Measurements from ENCODE around the gene SLC16A8. TPM values are rescaled to one million over a fixed set of nuclear protein-coding genes. Genes with fewer than 3 reads are reported as not detected.

The SLC16A8 gene
- total and polyA plus RNA-seq, 2 of the 13 experiments (the other 11 are each of a cell fraction or from before 2014, with no cell fraction given) = not detected

- TF ChIP-seq ZXDC (CRISPR knock-in tag; IDR thresholded peaks at IDR 0.05) (no peak), EHMT2 (IDR thresholded peaks at IDR 0.05; ENCODE audit: borderline replicate concordance, low read depth, low read length) (no peak), ZMAT3 (CRISPR knock-in tag; conservative IDR thresholded peaks at IDR 0.05) (no peak), MXD4 (CRISPR knock-in tag; IDR thresholded peaks at IDR 0.05) (no peak), TEF (CRISPR knock-in tag; IDR thresholded peaks at IDR 0.05) (no peak), YEATS2 (CRISPR knock-in tag; IDR thresholded peaks at IDR 0.05; ENCODE audit: borderline replicate concordance) (no peak), PCBP1 (IDR thresholded peaks at IDR 0.05; ENCODE audit: borderline replicate concordance, low read depth, low read length) (no peak), CC2D1A (CRISPR knock-in tag; IDR thresholded peaks at IDR 0.05) (no peak), ZNF326 (CRISPR knock-in tag; IDR thresholded peaks at IDR 0.05; ENCODE audit: borderline replicate concordance) (no peak), MED8 (CRISPR knock-in tag; IDR thresholded peaks at IDR 0.05; ENCODE audit: insufficient replicate concordance) (no peak), TFDP1 (CRISPR knock-in tag; IDR thresholded peaks at IDR 0.05; ENCODE audit: borderline replicate concordance) (peak; percentile 18; the same call in 1 of the 2 replicates), KMT2A (CRISPR knock-in tag; IDR thresholded peaks at IDR 0.05) (no peak), TFDP2 (CRISPR knock-in tag; IDR thresholded peaks at IDR 0.05) (0 out of 2 replicates have a peak, but pooled peaks have one; percentile 20), HMGXB4 (CRISPR knock-in tag; IDR thresholded peaks at IDR 0.05; ENCODE audit: borderline replicate concordance in 1 of 2, low read depth in 1 of 2) (peak; percentile 27 to 54; a peak in 1 of 4 replicates), ZNF746 (CRISPR knock-in tag; IDR thresholded peaks at IDR 0.05) (no peak), MTA1 (CRISPR knock-in tag; IDR thresholded peaks at IDR 0.05; ENCODE audit: borderline replicate concordance) (0 out of 2 replicates have a peak, but pooled peaks have one; percentile 24), GATAD2A (CRISPR knock-in tag; IDR thresholded peaks at IDR 0.05) (peak; percentile 56; the same call in 1 of the 2 replicates), ZNF703 (CRISPR knock-in tag; IDR thresholded peaks at IDR 0.05; ENCODE audit: borderline replicate concordance) (no peak), SOX5 (CRISPR knock-in tag; IDR thresholded peaks at IDR 0.05; ENCODE audit: borderline replicate concordance) (no peak), MYNN (CRISPR knock-in tag; IDR thresholded peaks at IDR 0.05; ENCODE audit: low read depth) (no peak), GABPB1 (CRISPR knock-in tag; IDR thresholded peaks at IDR 0.05) (peak; percentile 61; the same call in 1 of the 2 replicates)
Observed at GRCh38 chr22:38114484-38115398, 30.8 kb upstream of the SLC16A8 start (continued).
